PFSK-1 (cell line): Measurements from ENCODE around the gene HIVEP2.

Experiments
- FOXP2 ChIP-seq: optimal IDR thresholded peaks from 2 replicates; pipeline ENCODE3; 2011; ENCODE audit warnings: borderline replicate concordance, control low read depth, inconsistent platforms; ENCODE audit not compliant: insufficient read depth; ENCODE audit errors: extremely low read length, extremely low read depth
- POLR2AphosphoS5 ChIP-seq: IDR thresholded peaks from 2 replicates; pipeline ENCODE4 v1.6.1; 2012; ENCODE audit warnings: low read depth, mild to moderate bottlenecking, control low read depth, low read length, moderate library complexity
- SIN3A ChIP-seq: IDR thresholded peaks from 2 replicates; pipeline ENCODE4 v1.6.1; 2012; ENCODE audit warnings: mild to moderate bottlenecking, low read length, moderate library complexity, borderline replicate concordance; ENCODE audit not compliant: insufficient read depth
- TAF1 ChIP-seq: IDR thresholded peaks from 2 replicates; pipeline ENCODE4 v1.6.1; 2012; ENCODE audit warnings: low read length, control low read depth, borderline replicate concordance; ENCODE audit not compliant: insufficient read depth

GRCh38 chr6:142878407-142878806, 66.6 kb downstream of the HIVEP2 start:
- TF ChIP-seq FOXP2, result no peak
- no peak for TF ChIP-seq POLR2AphosphoS5
- TF ChIP-seq SIN3A, result no peak
- no peak for TF ChIP-seq TAF1
